GM12801 (cell line): Measurements from ENCODE around the gene RIPK4.

Experiments used
- TF ChIP-seq, protein P1 (sequence below): IDR thresholded peaks from one replicate; pipeline ENCODE4 v1.5.1; 2011; ENCODE audit warnings: control low read depth; ENCODE audit not compliant: insufficient read length; ENCODE audit errors: extremely low read depth

Gene RIPK4

DNA sequence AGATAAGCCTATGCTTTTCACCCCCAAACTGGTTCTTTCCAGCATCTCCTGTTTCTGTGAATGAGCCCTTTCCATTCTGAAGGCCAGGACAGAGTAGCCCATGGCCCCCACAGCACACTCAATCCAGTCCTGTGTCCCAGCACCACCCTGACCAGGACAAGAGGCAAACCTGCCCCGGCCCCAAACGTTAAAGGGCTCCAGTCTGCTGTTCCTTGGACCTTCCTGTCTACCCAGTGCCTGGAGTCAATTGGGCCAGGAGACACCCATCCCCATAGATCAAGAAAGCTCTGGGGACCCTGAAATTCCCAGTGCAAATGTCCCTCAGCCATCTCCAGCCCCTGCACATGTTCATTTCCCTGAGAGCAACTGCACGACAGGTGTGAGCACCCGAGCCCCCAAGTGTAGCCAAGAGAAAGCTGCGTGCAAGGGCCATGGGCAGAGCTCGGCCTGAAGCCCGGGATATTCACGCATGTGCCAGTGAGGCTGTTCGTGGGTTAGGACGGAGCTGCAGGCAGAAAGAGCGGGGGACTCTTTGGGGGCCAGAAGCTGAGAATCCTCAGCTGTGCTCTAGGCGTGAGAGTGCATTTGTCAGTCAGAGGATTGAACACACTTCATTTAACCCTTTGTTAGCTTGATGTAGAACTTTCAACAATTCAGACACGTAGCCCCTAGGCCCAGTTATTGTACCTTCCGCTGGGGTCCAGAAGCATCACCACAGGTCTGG lies 4.2 kb upstream of the RIPK4 start:
- TF ChIP-seq, protein P1, sequence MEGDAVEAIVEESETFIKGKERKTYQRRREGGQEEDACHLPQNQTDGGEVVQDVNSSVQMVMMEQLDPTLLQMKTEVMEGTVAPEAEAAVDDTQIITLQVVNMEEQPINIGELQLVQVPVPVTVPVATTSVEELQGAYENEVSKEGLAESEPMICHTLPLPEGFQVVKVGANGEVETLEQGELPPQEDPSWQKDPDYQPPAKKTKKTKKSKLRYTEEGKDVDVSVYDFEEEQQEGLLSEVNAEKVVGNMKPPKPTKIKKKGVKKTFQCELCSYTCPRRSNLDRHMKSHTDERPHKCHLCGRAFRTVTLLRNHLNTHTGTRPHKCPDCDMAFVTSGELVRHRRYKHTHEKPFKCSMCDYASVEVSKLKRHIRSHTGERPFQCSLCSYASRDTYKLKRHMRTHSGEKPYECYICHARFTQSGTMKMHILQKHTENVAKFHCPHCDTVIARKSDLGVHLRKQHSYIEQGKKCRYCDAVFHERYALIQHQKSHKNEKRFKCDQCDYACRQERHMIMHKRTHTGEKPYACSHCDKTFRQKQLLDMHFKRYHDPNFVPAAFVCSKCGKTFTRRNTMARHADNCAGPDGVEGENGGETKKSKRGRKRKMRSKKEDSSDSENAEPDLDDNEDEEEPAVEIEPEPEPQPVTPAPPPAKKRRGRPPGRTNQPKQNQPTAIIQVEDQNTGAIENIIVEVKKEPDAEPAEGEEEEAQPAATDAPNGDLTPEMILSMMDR, result no peak

DNA sequence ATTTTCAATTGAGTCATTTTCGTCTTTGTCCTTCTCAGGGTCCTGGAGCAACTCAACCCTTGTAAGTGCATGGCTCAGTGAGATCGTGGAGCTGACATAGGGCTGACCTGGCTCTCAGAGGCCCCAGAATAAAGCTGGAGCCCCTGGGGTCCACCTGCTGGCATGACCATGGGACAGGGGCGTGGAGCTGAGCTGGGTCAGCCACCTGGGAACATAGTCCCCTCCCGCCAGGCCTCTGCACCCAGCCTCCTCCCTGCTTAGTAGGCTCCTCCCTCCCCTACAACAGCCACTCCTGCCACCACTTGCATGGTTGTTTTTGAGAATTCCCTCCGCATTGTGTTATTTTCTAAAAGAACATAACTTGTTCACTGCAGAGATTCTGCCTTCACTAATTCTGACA lies 3.1 kb upstream of the RIPK4 start:
- TF ChIP-seq, protein P1, result no peak

DNA sequence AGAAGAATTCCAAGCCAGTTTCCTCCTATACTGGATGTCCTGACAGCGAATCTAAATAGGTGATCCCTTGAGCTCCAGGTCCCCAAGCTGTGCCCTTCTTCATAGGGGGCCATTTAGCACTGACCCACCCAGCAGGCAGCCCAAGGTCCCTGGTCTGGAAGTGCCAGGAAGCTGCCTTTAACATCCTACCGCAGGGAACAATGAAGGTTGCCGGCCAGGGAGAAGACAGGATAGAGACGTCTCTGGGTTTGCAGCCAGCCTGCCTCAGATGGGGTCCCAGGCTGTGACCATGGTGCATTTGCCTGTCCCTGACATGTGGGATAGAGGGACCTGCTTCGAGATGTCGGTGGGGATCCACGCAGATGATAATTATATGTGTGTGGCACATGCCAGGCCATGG lies 2.7 kb upstream of the RIPK4 start:
- TF ChIP-seq, protein P1, result no peak

DNA sequence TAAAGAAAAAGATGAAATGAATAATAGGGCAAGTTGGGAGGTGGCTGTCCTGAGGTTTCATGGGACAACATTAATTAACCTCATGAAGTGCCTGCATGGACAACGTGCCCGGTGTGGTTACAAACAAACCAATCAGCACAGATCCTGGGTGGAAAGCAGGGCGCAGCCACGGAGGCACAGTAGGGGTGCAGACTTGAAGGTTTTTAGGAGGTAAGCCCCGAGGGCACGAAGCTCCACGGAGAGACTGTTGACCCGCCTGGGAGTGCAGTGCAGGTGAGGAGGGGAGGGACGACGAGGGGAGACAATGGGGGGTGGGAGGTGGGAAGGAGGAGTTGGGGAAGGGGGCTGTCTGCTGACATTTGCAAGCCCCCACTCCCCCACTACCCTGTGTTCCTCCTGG lies 2.3 kb upstream of the RIPK4 start:
- TF ChIP-seq, protein P1, result no peak

DNA sequence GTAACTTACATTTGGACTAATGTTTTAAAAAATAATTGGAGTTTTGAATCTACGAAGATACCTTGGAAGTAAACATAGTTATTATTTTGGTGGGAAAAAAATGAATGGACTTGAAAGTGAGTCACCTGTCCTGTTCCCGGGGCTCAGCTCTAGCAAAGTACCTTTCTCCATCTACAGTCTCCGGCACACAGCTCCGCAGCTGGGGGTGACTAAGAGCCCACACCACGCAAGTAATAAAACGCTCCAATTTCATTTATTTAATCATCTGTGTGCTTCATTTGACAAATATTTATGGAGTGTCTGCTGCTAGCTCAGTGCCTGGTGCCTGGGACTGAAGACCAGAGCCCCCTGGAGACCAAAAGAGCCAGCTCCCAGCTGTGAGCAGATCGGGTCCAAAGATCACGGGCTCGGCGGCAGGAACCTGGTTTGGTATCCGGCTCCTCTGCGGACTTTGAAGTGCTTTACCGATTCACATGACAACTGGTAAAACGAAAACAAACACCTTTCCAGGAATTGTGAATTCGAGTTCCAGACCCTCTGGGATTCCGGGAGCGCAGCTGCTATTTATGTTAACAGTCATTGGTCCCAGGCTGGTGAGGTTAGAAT lies 1.7 kb upstream of the RIPK4 start:
- TF ChIP-seq, protein P1, result no peak

DNA sequence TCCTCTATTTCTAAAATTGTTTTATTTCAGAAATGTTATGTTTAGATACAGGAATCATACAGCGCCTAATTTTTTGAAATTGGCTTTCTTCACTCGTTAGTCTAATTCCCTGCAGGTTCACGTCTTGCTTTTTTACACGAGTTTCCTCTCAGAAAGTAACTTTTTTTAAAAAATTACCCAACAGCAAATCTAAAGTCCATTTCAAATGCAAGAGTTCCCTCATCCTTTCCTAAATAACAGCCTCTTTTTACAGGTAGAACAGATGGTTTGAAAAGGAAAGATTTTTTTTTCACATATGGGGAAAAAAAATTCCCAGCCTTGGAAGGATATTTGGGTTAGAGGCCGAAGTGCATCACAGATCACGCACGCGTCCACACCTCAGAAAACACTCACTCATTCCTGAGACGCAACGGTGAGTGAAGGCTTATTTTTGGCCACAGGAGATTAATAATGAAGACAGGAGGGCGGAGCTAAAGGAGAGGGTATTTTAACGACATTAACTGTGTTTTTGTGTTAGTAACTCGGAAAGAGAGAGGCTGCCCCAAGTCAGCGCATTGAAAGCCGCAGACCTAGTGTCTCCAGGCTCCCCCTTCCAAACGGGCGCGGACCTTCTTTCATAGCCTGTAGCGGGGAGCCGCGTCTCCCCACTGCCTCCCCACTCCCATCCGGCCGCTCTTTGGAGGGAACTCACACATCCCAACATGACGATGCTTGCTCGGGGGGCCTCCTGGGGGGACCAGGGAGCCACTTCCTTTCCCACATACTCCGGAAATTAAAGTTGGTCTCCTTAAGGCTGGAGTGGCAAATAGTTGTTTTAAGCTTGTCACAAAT lies 969 bp upstream of the RIPK4 start:
- TF ChIP-seq, protein P1, result no peak
